Measurements from ENCODE around the gene FTO.
A peak's percentile ranks its signal among the peaks of the same experiment; 100 is the strongest.

The FTO gene

GRCh38 chr16:53753431-53753830 is 49.5 kb downstream of the FTO start:
- DNase-seq (ENCODE audit: low read depth, low spot score) = no peak

- DNase-seq (ENCODE audit: low read depth, low spot score) = no peak
These were observed 51.3 kb downstream of the FTO start for GRCh38 chr16:53755026-53755910.

- DNase-seq (ENCODE audit: low read depth, low spot score) = no peak
These were observed 52.5 kb downstream of the FTO start for GRCh38 chr16:53756275-53756996.

- DNase-seq (ENCODE audit: low read depth, low spot score) = no peak
These were observed 54.1 kb downstream of the FTO start for GRCh38 chr16:53757971-53758609.

GRCh38 chr16:53761962-53762703 is 58.2 kb downstream of the FTO start:
- no peak for DNase-seq (ENCODE audit: low read depth, low spot score)

GRCh38 chr16:53766304-53767016 is 62.5 kb downstream of the FTO start:
- no peak for DNase-seq (ENCODE audit: low read depth, low spot score)

GRCh38 chr16:53768167-53768566 is 64.2 kb downstream of the FTO start:
- DNase-seq (ENCODE audit: low read depth, low spot score) = no peak

GRCh38 chr16:53768593-53768992 is 64.6 kb downstream of the FTO start:
- peak; percentile 79 for DNase-seq (ENCODE audit: low read depth, low spot score)

- no peak for DNase-seq (ENCODE audit: low read depth, low spot score)
These were observed 65.2 kb downstream of the FTO start for GRCh38 chr16:53769185-53769584.

- DNase-seq (ENCODE audit: low read depth, low spot score) = no peak
These were observed 65.8 kb downstream of the FTO start for GRCh38 chr16:53769787-53770186.

- DNase-seq (ENCODE audit: low read depth, low spot score) = no peak
These were observed 66.7 kb downstream of the FTO start for GRCh38 chr16:53770641-53771040.

GRCh38 chr16:53771655-53772497 is 67.9 kb downstream of the FTO start:
- no peak for DNase-seq (ENCODE audit: low read depth, low spot score)

- peak; percentile 64 for DNase-seq (ENCODE audit: low read depth, low spot score)
These were observed 69.3 kb downstream of the FTO start for GRCh38 chr16:53773150-53773846.

- DNase-seq (ENCODE audit: low read depth, low spot score) = no peak
These were observed 69.9 kb downstream of the FTO start for GRCh38 chr16:53773881-53774280.

- no peak for DNase-seq (ENCODE audit: low read depth, low spot score)
These were observed 71.3 kb downstream of the FTO start for GRCh38 chr16:53775106-53775820.

GRCh38 chr16:53775821-53776431 is 72.0 kb downstream of the FTO start:
- DNase-seq (ENCODE audit: low read depth, low spot score) = no peak

- DNase-seq (ENCODE audit: low read depth, low spot score) = no peak
These were observed 75.2 kb downstream of the FTO start for GRCh38 chr16:53779186-53779585.

- DNase-seq (ENCODE audit: low read depth, low spot score) = no peak
These were observed 76.1 kb downstream of the FTO start for GRCh38 chr16:53780051-53780450.

Measured in smooth muscle cell of the brain vasculature (primary cell).